Activated T-cell treated with anti-CD3 and anti-CD28 coated beads, Interleukin-2, amount 50 U/mL, for 24 hours (primary cell): Measurements from ENCODE around the gene OR2Z1.

Experiments used
- DNase-seq: peaks from one replicate; pipeline ENCODE4 v3.0.0-alpha.2; 2020
- H3K27ac Mint-ChIP-seq: 2 replicates; pipeline ENCODE4 v1.8.0; 2020; ENCODE audit warnings: mild to moderate bottlenecking, mixed read lengths
- H3K27me3 Mint-ChIP-seq: 2 replicates; pipeline ENCODE4 v1.8.0; 2020; ENCODE audit warnings: mixed read lengths
- H3K36me3 Mint-ChIP-seq: 2 replicates; pipeline ENCODE4 v1.8.0; 2020; ENCODE audit warnings: low read depth, mixed read lengths
- H3K4me1 Mint-ChIP-seq: 2 replicates; pipeline ENCODE4 v1.8.0; 2020; ENCODE audit warnings: low read depth, mixed read lengths
- H3K4me3 Mint-ChIP-seq: 2 replicates; pipeline ENCODE4 v1.8.0; 2020; ENCODE audit warnings: mild to moderate bottlenecking, moderate library complexity, mixed read lengths
- H3K9me3 Mint-ChIP-seq: 2 replicates; pipeline ENCODE4 v1.8.0; 2020; ENCODE audit warnings: mixed read lengths

OR2Z1 gene, protein sequence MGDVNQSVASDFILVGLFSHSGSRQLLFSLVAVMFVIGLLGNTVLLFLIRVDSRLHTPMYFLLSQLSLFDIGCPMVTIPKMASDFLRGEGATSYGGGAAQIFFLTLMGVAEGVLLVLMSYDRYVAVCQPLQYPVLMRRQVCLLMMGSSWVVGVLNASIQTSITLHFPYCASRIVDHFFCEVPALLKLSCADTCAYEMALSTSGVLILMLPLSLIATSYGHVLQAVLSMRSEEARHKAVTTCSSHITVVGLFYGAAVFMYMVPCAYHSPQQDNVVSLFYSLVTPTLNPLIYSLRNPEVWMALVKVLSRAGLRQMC

DNA sequence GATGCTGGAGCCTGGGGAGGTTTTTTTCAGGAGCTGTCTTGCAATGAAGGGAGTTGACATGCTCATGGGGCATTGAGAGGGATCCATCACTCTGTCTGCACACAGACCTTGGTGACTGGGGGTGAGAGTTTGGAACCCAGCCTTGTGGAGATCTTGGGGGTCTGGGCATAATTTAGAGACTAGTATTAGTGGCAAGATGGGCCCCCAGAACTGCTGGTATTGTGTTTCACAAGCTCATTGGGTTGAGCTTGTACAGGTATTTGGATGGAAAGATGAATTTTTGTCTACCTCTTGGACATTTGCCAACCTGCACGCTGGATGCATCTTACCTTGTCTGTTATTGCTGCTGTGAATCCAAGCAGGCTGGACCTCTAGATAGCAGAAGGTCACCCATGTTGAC, at the start of gene OR2Z1:
Gene OR2Z1, plus strand, starts transcription at position 301 of the 400 bp plus-strand sequence. CDS start 9,395 bp downstream, outside the sequence.
- Mint-ChIP-seq H3K9me3 (peaks cover 5% of the 10 kb centered on the region), H3K4me3 (no peak within 1 kb of the TSS), H3K4me1 (no peaks in the 10 kb centered on the region), H3K27me3 (peaks cover 21% of the 10 kb centered on the region), H3K27ac (no peak within 1 kb of the TSS), H3K36me3 (no peaks in the 10 kb centered on the region)
- DNase-seq: no peak

DNA sequence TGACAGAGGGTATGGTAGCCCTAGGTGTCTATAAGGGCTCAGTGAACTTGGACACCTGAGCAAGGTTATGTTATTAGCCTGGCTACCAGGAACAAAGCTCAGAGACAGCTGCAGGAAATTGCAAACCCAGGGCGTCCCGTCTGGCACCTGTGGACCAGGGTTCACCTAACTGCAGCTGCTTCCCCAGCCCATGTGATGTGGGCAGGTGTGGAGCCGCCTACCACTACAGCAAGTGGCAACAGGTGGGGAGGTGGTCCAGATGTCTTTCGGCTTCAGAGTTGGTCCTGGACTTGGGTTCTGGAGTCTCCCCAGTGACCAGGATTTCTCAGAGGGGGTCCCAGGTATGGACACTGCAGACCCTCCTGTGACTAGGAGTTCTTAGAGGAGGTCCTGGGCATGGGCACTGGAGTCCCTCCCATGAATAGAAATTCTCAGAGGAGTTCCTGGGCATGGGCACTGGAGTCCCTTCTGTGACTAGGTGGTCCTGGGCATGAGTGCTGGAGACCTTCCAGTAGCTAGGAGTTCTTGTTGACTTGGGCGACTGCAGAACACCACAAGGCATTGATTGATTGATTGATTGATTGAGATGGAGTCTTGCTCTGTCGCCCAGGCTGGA, 48.0 kb upstream of the OR2Z1 start:
- Mint-ChIP-seq H3K27me3 (no peaks in the 10 kb centered on the region), H3K4me1 (peaks cover 26% of the 10 kb centered on the region), H3K9me3 (peaks cover 6% of the 10 kb centered on the region), H3K4me3 (no peak overlapping the region), H3K36me3 (no peaks in the 10 kb centered on the region), H3K27ac (no peak overlapping the region)
- DNase-seq: no peak

GRCh38 chr19:8675066-8675465, 46.4 kb upstream of the OR2Z1 start:
- H3K27ac Mint-ChIP-seq: no peak overlapping the region
- H3K4me3 Mint-ChIP-seq: no peak overlapping the region
- H3K9me3 Mint-ChIP-seq: peaks cover 3% of the 10 kb centered on the region

DNA sequence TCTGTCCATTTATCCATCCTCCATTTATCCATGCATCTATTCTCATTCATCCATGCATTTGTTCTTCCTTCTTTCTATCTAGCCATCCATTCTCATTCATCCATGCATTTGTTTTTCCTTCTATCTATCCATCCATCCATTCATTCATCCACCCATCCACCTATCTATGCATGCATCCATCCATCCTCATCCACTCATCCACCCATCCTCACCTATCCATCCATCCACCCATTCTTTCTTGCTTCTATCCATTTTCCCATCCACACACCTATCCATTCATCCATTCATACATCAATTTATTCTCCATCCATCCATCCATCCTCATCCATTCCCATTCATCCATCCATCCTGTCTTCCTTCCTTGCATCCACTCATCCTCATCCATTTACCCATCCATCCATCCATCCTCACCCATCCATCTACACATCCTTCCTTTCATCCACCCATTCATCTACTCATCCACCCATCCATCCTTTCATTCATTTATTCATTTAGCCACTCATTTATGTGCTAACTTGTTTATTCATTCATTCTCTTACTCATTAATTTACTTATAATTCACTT, 43.1 kb upstream of the OR2Z1 start:
- Mint-ChIP-seq H3K9me3 (peaks cover 3% of the 10 kb centered on the region), H3K4me1 (peaks cover 29% of the 10 kb centered on the region), H3K27me3 (no peaks in the 10 kb centered on the region), H3K27ac (no peak overlapping the region), H3K4me3 (no peak overlapping the region), H3K36me3 (no peaks in the 10 kb centered on the region)
- no peak for DNase-seq

More at GRCh38 chr19:8675066-8675465, 46.4 kb upstream of the OR2Z1 start:
- no peak for DNase-seq
- no peaks in the 10 kb centered on the region for H3K27me3 Mint-ChIP-seq
- H3K36me3 Mint-ChIP-seq: no peaks in the 10 kb centered on the region
- H3K4me1 Mint-ChIP-seq: peaks cover 23% of the 10 kb centered on the region

DNA sequence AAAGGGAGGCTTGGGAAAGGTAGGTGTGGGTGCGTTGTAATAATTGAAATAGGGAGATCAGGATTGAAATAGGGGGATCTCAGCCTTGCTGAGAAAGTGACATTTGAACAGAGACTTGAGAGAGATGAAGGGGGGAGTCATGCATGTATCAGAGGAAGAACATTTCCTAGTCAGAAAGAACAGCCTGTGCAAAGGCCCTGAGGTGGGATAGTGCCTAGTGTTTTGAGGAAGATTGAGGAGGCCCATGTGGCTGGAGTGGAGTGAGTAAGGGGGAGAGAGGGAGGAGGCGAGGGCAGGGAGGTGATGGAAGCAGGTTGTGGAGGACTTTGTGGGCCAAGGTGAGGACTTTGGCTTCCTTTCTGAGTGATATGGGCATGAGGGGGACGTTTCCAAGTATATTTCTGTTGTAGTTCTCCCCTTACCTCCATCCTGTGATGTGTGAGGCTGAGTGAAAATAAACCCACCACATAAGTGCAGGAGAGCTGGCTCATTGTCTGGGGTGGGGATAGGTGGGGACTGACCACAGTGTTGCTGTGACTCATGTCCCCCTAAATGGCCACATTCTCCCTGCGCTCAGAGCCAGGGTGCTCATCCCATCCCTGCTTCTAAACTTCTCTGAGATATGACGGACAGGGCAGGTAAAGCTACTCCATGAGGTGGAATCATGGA, 40.6 kb upstream of the OR2Z1 start:
- peaks cover 16% of the 10 kb centered on the region for H3K4me1 Mint-ChIP-seq
- H3K27ac Mint-ChIP-seq: no peak overlapping the region
- H3K36me3 Mint-ChIP-seq: no peaks in the 10 kb centered on the region

DNA sequence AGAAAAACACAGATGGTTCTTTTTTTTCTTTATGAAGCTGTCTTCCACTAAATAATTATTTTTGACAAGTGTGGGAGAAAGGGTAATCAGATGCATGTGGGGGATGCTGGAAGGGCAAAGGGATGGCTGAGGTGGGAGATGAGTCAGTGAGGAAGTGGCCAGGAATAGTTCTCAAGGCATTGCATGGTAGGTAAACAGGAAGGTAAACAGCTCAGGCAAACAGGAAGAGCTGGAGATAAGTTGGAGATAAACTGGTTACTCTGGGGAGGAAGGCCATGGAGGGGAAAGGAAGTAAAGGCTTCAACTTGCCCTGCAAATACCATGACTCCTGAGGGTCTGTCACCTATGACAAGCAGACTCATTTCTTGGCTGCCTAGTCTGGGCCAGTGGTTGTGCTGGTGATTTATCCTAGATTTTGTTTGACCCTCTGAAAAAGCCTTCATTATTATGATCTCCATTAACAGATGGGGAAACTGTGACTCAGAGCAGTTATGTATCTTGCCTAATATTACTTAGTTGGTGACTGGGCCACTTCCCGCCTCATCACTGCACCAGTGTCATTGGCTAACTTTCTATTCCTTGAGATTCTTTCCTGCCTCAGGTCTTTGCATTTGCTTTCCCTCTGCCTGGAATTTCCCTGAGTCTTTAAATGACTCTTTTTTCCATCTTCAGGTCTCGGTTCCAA, 39.9 kb upstream of the OR2Z1 start:
- Mint-ChIP-seq H3K27me3 (no peaks in the 10 kb centered on the region), H3K27ac (no peak overlapping the region), H3K4me3 (no peak overlapping the region), H3K9me3 (peaks cover 3% of the 10 kb centered on the region), H3K36me3 (no peaks in the 10 kb centered on the region), H3K4me1 (peaks cover 16% of the 10 kb centered on the region)
- no peak for DNase-seq

More for the DNA sequence above, 40.6 kb upstream of the OR2Z1 start:
- H3K27me3 Mint-ChIP-seq: no peaks in the 10 kb centered on the region
- H3K4me3 Mint-ChIP-seq: no peak overlapping the region
- DNase-seq: no peak
- peaks cover 3% of the 10 kb centered on the region for H3K9me3 Mint-ChIP-seq

DNA sequence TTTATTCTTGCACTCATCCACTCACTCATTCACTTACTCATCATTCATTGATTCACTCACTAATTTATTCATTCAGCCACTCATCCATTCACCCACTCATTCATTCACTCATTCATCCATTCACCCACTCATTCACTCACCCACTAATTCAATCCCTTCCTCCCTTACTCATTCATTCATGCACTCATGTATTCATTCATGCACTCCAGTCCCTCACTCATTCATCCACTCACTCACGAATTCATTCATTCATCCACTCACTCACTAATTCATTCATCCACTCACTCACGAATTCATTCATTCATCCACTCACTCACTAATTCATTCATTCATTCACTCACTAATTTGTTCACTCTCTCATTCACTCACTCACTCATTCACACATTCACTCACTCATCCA, 39.0 kb upstream of the OR2Z1 start:
- Mint-ChIP-seq H3K27me3 (no peaks in the 10 kb centered on the region), H3K27ac (no peak overlapping the region), H3K4me1 (peaks cover 16% of the 10 kb centered on the region), H3K4me3 (no peak overlapping the region), H3K36me3 (no peaks in the 10 kb centered on the region), H3K9me3 (peaks cover 3% of the 10 kb centered on the region)
- DNase-seq: no peak

- Mint-ChIP-seq H3K9me3 (peaks cover 3% of the 10 kb centered on the region), H3K36me3 (no peaks in the 10 kb centered on the region), H3K27me3 (no peaks in the 10 kb centered on the region), H3K27ac (no peak overlapping the region), H3K4me3 (no peak overlapping the region), H3K4me1 (peaks cover 16% of the 10 kb centered on the region)
- no peak for DNase-seq
These were observed 38.5 kb upstream of the OR2Z1 start for GRCh38 chr19:8682931-8683330.

GRCh38 chr19:8684001-8684902, 37.2 kb upstream of the OR2Z1 start:
- no peak overlapping the region for H3K4me3 Mint-ChIP-seq
- H3K9me3 Mint-ChIP-seq: no peaks in the 10 kb centered on the region
- H3K27me3 Mint-ChIP-seq: no peaks in the 10 kb centered on the region
- H3K27ac Mint-ChIP-seq: no peak overlapping the region
- no peaks in the 10 kb centered on the region for H3K36me3 Mint-ChIP-seq
- H3K4me1 Mint-ChIP-seq: peaks cover 16% of the 10 kb centered on the region
- DNase-seq: no peak

DNA sequence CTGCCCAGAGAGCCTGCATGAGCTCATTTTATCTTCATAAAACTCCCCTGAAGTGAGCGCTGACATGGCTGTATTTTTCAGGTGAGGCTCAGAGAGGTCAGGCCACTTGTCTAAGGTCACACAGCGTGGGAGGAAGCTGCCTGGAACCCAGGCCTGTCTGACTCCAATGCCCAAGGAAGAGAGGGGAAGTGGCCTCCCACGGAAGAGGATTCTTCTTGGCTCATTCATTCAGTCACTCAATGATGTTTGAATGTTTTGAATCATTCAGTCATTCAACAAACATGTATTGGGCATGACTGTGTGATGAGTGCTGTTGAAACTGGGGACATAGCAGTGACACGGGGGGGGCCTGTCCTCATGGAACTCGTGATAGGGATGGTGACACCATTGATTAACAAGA, 34.9 kb upstream of the OR2Z1 start:
- no peak for DNase-seq
- Mint-ChIP-seq H3K9me3 (no peaks in the 10 kb centered on the region), H3K27me3 (no peaks in the 10 kb centered on the region), H3K4me3 (no peak overlapping the region), H3K36me3 (no peaks in the 10 kb centered on the region), H3K4me1 (peaks cover 6% of the 10 kb centered on the region), H3K27ac (no peak overlapping the region)

- Mint-ChIP-seq H3K4me3 (no peak overlapping the region), H3K27ac (no peak overlapping the region), H3K9me3 (no peaks in the 10 kb centered on the region), H3K4me1 (no peaks in the 10 kb centered on the region), H3K27me3 (no peaks in the 10 kb centered on the region), H3K36me3 (no peaks in the 10 kb centered on the region)
- no peak for DNase-seq
These were observed 32.5 kb upstream of the OR2Z1 start for GRCh38 chr19:8688930-8689329.

DNA sequence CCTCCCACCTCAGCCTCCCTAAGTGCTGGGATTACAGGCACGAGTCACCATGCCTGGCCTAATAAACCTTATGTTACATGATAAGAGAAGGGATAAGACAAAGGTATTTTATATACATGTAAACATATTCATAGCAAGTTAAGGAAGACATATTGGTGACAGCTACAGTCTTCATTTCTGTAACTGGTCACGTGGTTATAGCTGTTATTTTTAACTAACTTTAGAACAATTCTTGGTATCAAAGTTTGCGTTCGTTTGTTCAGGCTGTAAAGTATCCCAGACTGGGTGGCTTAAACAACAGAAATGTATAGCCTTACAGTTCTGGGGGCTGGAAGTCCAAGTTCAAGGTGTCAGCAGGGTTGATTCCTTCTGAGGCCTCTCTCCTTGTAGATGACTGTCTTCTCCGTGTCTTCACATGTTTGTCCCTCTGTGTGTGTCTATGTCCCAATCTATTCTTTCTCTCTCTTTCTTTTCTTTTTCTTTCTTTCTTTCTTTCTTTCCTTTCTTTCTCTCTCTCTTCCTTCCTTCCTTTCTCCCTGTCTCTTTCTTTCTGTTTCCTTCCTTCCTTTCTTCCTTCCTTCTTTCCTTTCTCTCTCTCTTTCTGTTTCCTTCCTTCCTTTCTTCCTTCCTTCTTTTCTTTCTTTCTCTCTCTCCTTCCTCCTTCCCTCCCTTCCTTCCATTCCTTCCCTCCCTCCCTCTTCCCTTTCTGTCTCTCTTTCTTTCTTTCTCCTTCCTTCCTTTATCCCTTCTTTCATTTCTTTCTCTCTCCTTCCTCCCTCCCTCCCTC, 30.5 kb upstream of the OR2Z1 start:
- Mint-ChIP-seq H3K9me3 (no peaks in the 10 kb centered on the region), H3K27me3 (no peaks in the 10 kb centered on the region), H3K4me1 (peaks cover 4% of the 10 kb centered on the region), H3K36me3 (no peaks in the 10 kb centered on the region), H3K4me3 (no peak overlapping the region), H3K27ac (no peak overlapping the region)
- DNase-seq: no peak

DNA sequence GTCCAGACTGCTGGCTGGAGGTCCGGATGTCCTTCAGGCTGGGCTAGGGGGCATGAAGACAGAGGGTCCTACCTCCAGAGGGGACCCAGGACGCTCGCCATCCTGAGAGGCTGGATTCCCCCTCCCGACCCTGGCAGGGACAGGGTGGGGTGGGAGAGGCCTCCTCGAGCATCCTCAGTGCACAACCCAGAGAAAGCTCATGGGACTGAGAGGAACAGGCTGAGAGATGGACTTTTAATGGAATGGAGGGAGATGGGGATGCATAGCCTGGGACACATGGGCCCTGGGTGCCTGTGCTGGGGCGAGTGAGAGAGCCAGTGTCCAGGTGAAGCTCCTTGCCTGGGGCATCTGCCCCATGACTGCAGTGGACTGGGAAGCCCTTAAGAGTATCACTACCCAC, 25.9 kb upstream of the OR2Z1 start:
- H3K36me3 Mint-ChIP-seq: no peaks in the 10 kb centered on the region
- H3K27me3 Mint-ChIP-seq: no peaks in the 10 kb centered on the region
- H3K9me3 Mint-ChIP-seq: no peaks in the 10 kb centered on the region
- peaks cover 15% of the 10 kb centered on the region for H3K4me1 Mint-ChIP-seq
- no peak overlapping the region for H3K27ac Mint-ChIP-seq
- H3K4me3 Mint-ChIP-seq: no peak overlapping the region
- no peak for DNase-seq
